T1000 (cell line): ENCODE data around the gene JCHAIN.

Experiments
- DNase-seq: peaks from one replicate; lab custom pipeline; 2025; ENCODE audit warnings: mixed read lengths; lab: John Stamatoyannopoulos, UW

JCHAIN gene

GRCh38 chr4:70637239-70637913 lies 28.9 kb downstream of the JCHAIN start:
- DNase-seq, result no peak

GRCh38 chr4:70634482-70634881 lies 31.8 kb downstream of the JCHAIN start:
- no peak for DNase-seq

GRCh38 chr4:70632028-70632427 lies 34.3 kb downstream of the JCHAIN start:
- no peak for DNase-seq

GRCh38 chr4:70630162-70630561 lies 36.1 kb downstream of the JCHAIN start:
- no peak for DNase-seq

- DNase-seq, result no peak
These were observed 36.7 kb downstream of the JCHAIN start for GRCh38 chr4:70629469-70630090.

GRCh38 chr4:70628444-70628843 lies 37.9 kb downstream of the JCHAIN start, which contains the start of gene ENAM:
TSS of gene ENAM (plus strand) at chr4:70628744. CDS start at chr4:70629501, 757 bp downstream.
- no peak for DNase-seq

- DNase-seq, result no peak
These were observed 38.7 kb downstream of the JCHAIN start for GRCh38 chr4:70627620-70628019.

GRCh38 chr4:70624226-70624793 lies 42.0 kb downstream of the JCHAIN start:
- no peak for DNase-seq

- no peak for DNase-seq
These were observed 43.0 kb downstream of the JCHAIN start for GRCh38 chr4:70623323-70623722.

- no peak for DNase-seq
These were observed 46.5 kb downstream of the JCHAIN start for GRCh38 chr4:70619778-70620177.

- DNase-seq, result no peak
These were observed 47.0 kb downstream of the JCHAIN start for GRCh38 chr4:70619288-70619687.

- DNase-seq, result no peak
These were observed 52.1 kb downstream of the JCHAIN start for GRCh38 chr4:70614184-70614555.

- no peak for DNase-seq
These were observed 52.8 kb downstream of the JCHAIN start for GRCh38 chr4:70613306-70614183.

GRCh38 chr4:70608324-70608723 lies 58.0 kb downstream of the JCHAIN start:
- DNase-seq, result no peak

GRCh38 chr4:70607334-70607853 lies 58.9 kb downstream of the JCHAIN start:
- DNase-seq, result no peak

GRCh38 chr4:70606459-70606858 lies 59.8 kb downstream of the JCHAIN start:
- DNase-seq, result no peak
